A549 treated with RU486 at 1 μM for 4 hours (cell line): Measurements from ENCODE around the gene TIMD4. TPM values are rescaled to one million over a fixed set of nuclear protein-coding genes. Genes with fewer than 3 reads are reported as not detected.

Source experiments
- total RNA-seq: library from RNA; stranded (reverse); fragments of 200-300 nt; extraction: Qiagen RNA extraction; gene quantifications from 5 replicates; pipeline ENCODE4 v1.2.3, GENCODE V29; 2022; ENCODE audit warnings: low read depth

TIMD4 gene
- total RNA-seq, result 0.76 to 1.8 TPM (median 1.3 TPM) in 5 replicates

GRCh38 chr5:156963125-156963524 is at the start of gene TIMD4:
TSS of gene TIMD4 (minus strand) at chr5:156963226. CDS start at chr5:156963198, 28 bp downstream.

Other genes with a start within 250 kb of the TIMD4 start
- gene PPP1R2B, start 112.9 kb downstream of the TIMD4 start, total RNA-seq, result 0.07 to 0.13 TPM in 2 of 5 replicates, not detected in the others
- 26.0 to 44.9 TPM (median 35.2 TPM) in 5 replicates for gene HAVCR1, start 95.9 kb upstream of the TIMD4 start, total RNA-seq
- 0.36 to 0.87 TPM (median 0.58 TPM) in 5 replicates for gene HAVCR2, start 145.8 kb upstream of the TIMD4 start, total RNA-seq
- gene MED7, start 179.6 kb upstream of the TIMD4 start, total RNA-seq, result 13.0 to 20.5 TPM (median 17.0 TPM) in 5 replicates
- gene GARIN3, start 203.0 kb upstream of the TIMD4 start, total RNA-seq, result not detected in 5 replicates
- 0.03 to 0.15 TPM (median 0.13 TPM) in 3 of 5 replicates, not detected in the others for gene ITK, start 217.6 kb upstream of the TIMD4 start, total RNA-seq